ENCODE data around the gene DGKQ. TPM values are rescaled to one million over a fixed set of nuclear protein-coding genes. Genes with fewer than 3 reads are reported as not detected.

Gene DGKQ
- total and polyA plus RNA-seq, 2 of the 13 experiments (the other 11 are each of a cell fraction or from before 2014, with no cell fraction given): 4.5 to 7.2 TPM

- Histone ChIP-seq H3K27me3 (ENCODE audit: control insufficient read depth in 1 of 2, insufficient read depth in 2 of 2, low read length in 2 of 2) (peaks cover 10 to 39% of the 10 kb centered on the region in 2 experiments), H3K4me3 (replicated peaks in 1 of 3; ENCODE audit: insufficient read depth in 1 of 3, low read depth in 2 of 3, low read length in 3 of 3) (no peak overlapping the region), H3K4me1 (ENCODE audit: insufficient read depth, low read length) (peaks cover 12% of the 10 kb centered on the region), H3K4me2 (ENCODE audit: low read depth, low read length) (no peak overlapping the region), H2AFZ (ENCODE audit: low read length) (no peak overlapping the region), H3K9me3 (ENCODE audit: low read length) (no peaks in the 10 kb centered on the region), H3K36me3 (replicated peaks in 1 of 2; ENCODE audit: control insufficient read depth in 1 of 2, insufficient read depth in 2 of 2, low read length in 2 of 2) (no peaks in the 10 kb centered on the region), H3K27ac (ENCODE audit: extremely low read length, insufficient read depth, low read length) (no peak overlapping the region), H4K20me1 (ENCODE audit: insufficient read depth, low read length) (no peaks in the 10 kb centered on the region), H3K79me2 (ENCODE audit: insufficient read depth, low read length) (no peaks in the 10 kb centered on the region), H3K9ac (ENCODE audit: insufficient read depth, low read depth, low read length) (no peak overlapping the region)
- TF ChIP-seq ZNF256 (CRISPR knock-in tag; conservative IDR thresholded peaks at IDR 0.05): no peak
- TF ChIP-seq DPF2 (CRISPR knock-in tag; IDR thresholded peaks at IDR 0.05; ENCODE audit: borderline replicate concordance, low read depth): no peak
- no peak for TF ChIP-seq SNAPC4 (CRISPR knock-in tag; IDR thresholded peaks at IDR 0.05)
- no peak for TF ChIP-seq CREB3 (CRISPR knock-in tag; IDR thresholded peaks at IDR 0.05)
- no peak for TF ChIP-seq ZNF441 (CRISPR knock-in tag; IDR thresholded peaks at IDR 0.05; ENCODE audit: borderline replicate concordance)
- TF ChIP-seq ZNF124 (CRISPR knock-in tag; IDR thresholded peaks at IDR 0.05): no peak
- TF ChIP-seq ZBTB44 (CRISPR knock-in tag; IDR thresholded peaks at IDR 0.05): no peak
- TF ChIP-seq KLF11 (CRISPR knock-in tag; IDR thresholded peaks at IDR 0.05): no peak
- no peak for TF ChIP-seq ELF1 (CRISPR knock-in tag; IDR thresholded peaks at IDR 0.05)
- TF ChIP-seq ZNF710 (CRISPR knock-in tag; IDR thresholded peaks at IDR 0.05; ENCODE audit: borderline replicate concordance): no peak
- TF ChIP-seq MEIS2 (CRISPR knock-in tag; IDR thresholded peaks at IDR 0.05): no peak
- TF ChIP-seq ZNF781 (CRISPR knock-in tag; IDR thresholded peaks at IDR 0.05; ENCODE audit: borderline replicate concordance, not compliant biosample characterization): no peak
- ATAC-seq: no peak
- in situ Hi-C loops (cut with HindIII; ENCODE audit: extremely low pct_ligation_motif_present, low pct_unique_long_range_greater_than_20kb) (no loop called here), intact Hi-C loops (cut with micrococcal nuclease; ENCODE audit: unreplicated experiment) (no loop called here)
- no peak for DNase-seq (ENCODE audit: low spot score)
- FAIRE-seq: no peak
- ChIA-PET POLR2A (interaction anchor here (0.7 kb wide), 1 partner anchor 12 kb away, joined by 4 read pairs; no protein-coding TSS in a partner anchor), CTCF (ENCODE audit: low intra/inter-chr PET ratio, low total read pairs) (no interaction called here)
- no TSS peak for BruUV-seq (replicated peaks)
- 37% methylated on average over 6 of the region's 25 CpGs for WGBS (ENCODE audit: low lambda C conversion rate)
Observed at GRCh38 chr4:1004557-1005485, 31.5 kb upstream of the DGKQ start.
